Measurements from ENCODE around the gene SMC5. TPM values are rescaled to one million over a fixed set of nuclear protein-coding genes. Genes with fewer than 3 reads are reported as not detected.

Gene SMC5
- total RNA-seq, 1 experiment from 2014 or later, result 15.1 TPM

DNA sequence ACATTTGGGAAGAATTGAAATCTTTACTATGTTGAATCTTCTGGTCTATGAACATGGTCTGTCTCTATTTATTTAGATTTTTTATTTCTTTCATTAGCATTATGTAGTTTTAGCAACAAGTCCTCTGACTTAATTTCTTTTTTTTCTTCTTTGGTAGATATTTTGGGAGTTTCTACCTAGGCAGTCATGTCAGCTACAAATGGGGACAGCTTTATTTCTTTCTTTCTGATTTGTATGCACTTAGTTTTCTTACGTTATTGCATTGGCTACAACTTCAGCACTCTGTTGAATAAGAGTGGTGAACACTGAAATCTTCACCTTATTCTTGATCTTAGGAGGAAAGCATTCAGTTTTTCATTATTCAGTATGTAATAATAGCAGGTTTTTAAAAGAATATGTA is 33.5 kb downstream of the SMC5 start:
- ATAC-seq, result no peak
- H4K20me1 ChIP-seq (ENCODE audit: low read length), result no peaks in the 10 kb centered on the region
- peaks cover 27% of the 10 kb centered on the region for H3K36me3 ChIP-seq (ENCODE audit: low read depth, low read length)
- ChIA-PET POLR2A (ENCODE audit: unreplicated experiment) (interaction anchor here (0.8 kb wide), 1 partner anchor 37 kb away, joined by 4 read pairs; no protein-coding TSS in a partner anchor), CTCF (no interaction called here)
- no peak for TF ChIP-seq EZH2phosphoT487 (IDR thresholded peaks at IDR 0.05; ENCODE audit: borderline replicate concordance, low read length)
- no peak overlapping the region for H3K27ac ChIP-seq (ENCODE audit: low read length)
- no peak overlapping the region for H3K9ac ChIP-seq (ENCODE audit: low read length)
- no peaks in the 10 kb centered on the region for H3K9me2 ChIP-seq (replicated peaks; ENCODE audit: low read length)
- peaks cover 14% of the 10 kb centered on the region for H3K79me2 ChIP-seq (ENCODE audit: low read length)
- no TSS peak for BruUV-seq (replicated peaks)
- intact Hi-C loops (cut with micrococcal nuclease), result no loop called here
- DNase-seq, result no peak
- H3K4me2 ChIP-seq (ENCODE audit: low read length), result no peak overlapping the region
- no peak overlapping the region for H2AFZ ChIP-seq (ENCODE audit: low read length)
- 0 out of 2 replicates have a peak, but pooled peaks cover 4% of the 10 kb centered on the region for H3K4me1 ChIP-seq (ENCODE audit: insufficient read depth, low read length)
- H3K27me3 ChIP-seq (ENCODE audit: low read length), result no peaks in the 10 kb centered on the region
- no peaks in the 10 kb centered on the region for H3F3A ChIP-seq (ENCODE audit: low read length, unreplicated experiment)
- H3K4me3 ChIP-seq (ENCODE audit: low read length), result no peak overlapping the region
- no peaks in the 10 kb centered on the region for H3K9me3 ChIP-seq (ENCODE audit: low read length)

DNA sequence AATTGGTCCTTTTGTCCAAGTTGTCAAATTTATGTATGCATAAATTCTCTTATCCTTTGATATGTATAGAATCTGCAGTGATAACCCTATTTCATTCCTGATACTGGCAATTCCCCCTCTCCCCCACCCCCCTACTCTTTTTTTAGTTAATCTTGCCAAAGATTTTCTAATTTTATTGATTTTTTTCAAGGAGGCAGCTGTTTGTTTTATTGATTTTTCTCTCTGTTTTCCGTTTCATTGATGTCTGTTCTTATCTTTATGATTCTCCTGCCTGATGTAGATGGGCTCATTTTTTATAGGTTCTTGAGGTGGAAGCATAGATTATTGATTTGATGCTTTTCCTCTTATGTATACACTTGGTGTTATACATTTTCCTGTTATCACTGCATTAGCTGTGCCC is 34.4 kb downstream of the SMC5 start:
- ATAC-seq (no peak), DNase-seq (no peak)
- no peaks in the 10 kb centered on the region for H3K27me3 ChIP-seq (ENCODE audit: low read length)
- TF ChIP-seq EZH2 (IDR thresholded peaks at IDR 0.05; ENCODE audit: low read length, unreplicated experiment), result no peak
- no peak for TF ChIP-seq EZH2phosphoT487 (IDR thresholded peaks at IDR 0.05; ENCODE audit: borderline replicate concordance, low read length)
- no peak for TF ChIP-seq CTCF (conservative IDR thresholded peaks at IDR 0.05; ENCODE audit: low read depth, low read length)
- intact Hi-C loops (cut with micrococcal nuclease), result no loop called here
- H3K4me2 ChIP-seq (ENCODE audit: low read length), result no peak overlapping the region
- H4K20me1 ChIP-seq (ENCODE audit: low read length), result no peaks in the 10 kb centered on the region
- BruUV-seq (replicated peaks), result no TSS peak
- H3K79me2 ChIP-seq (ENCODE audit: low read length), result peaks cover 14% of the 10 kb centered on the region
- H3K36me3 ChIP-seq (ENCODE audit: low read depth, low read length), result peaks cover 24% of the 10 kb centered on the region
- H3K9me2 ChIP-seq (replicated peaks; ENCODE audit: low read length), result no peaks in the 10 kb centered on the region
- H3K4me1 ChIP-seq (ENCODE audit: insufficient read depth, low read length), result peaks cover 4% of the 10 kb centered on the region; the same call in 1 of the 2 replicates
- no peaks in the 10 kb centered on the region for H3K9me3 ChIP-seq (ENCODE audit: low read length)
- CTCF ChIA-PET, result no interaction called here
- H3K4me3 ChIP-seq (ENCODE audit: low read length), result no peak overlapping the region
- no peak overlapping the region for H3K27ac ChIP-seq (ENCODE audit: low read length)
- no peaks in the 10 kb centered on the region for H3F3A ChIP-seq (ENCODE audit: low read length, unreplicated experiment)
- no peak overlapping the region for H2AFZ ChIP-seq (ENCODE audit: low read length)
- POLR2A ChIA-PET (ENCODE audit: unreplicated experiment), result no interaction called here
- no peak overlapping the region for H3K9ac ChIP-seq (ENCODE audit: low read length)

- H3K4me2 ChIP-seq (ENCODE audit: low read length), result no peak overlapping the region
- intact Hi-C loops (cut with micrococcal nuclease), result loop anchor here (5.0 kb wide), 1 partner anchor 40 kb away; the partner anchor contains the start of gene SMC5
- H3K27ac ChIP-seq (ENCODE audit: low read length), result no peak overlapping the region
- ChIA-PET CTCF (no interaction called here), POLR2A (ENCODE audit: unreplicated experiment) (no interaction called here)
- DNase-seq, result no peak
- H3K9me3 ChIP-seq (ENCODE audit: low read length), result no peaks in the 10 kb centered on the region
- H3K9ac ChIP-seq (ENCODE audit: low read length), result no peak overlapping the region
- H3K79me2 ChIP-seq (ENCODE audit: low read length), result peaks cover 14% of the 10 kb centered on the region
- no peaks in the 10 kb centered on the region for H3K27me3 ChIP-seq (ENCODE audit: low read length)
- 0 out of 2 replicates have a peak, but pooled peaks cover 3% of the 10 kb centered on the region for H4K20me1 ChIP-seq (ENCODE audit: low read length)
- H3F3A ChIP-seq (ENCODE audit: low read length, unreplicated experiment), result no peaks in the 10 kb centered on the region
- no peak overlapping the region for H2AFZ ChIP-seq (ENCODE audit: low read length)
- ATAC-seq, result peak; percentile 59
- peaks cover 18% of the 10 kb centered on the region for H3K36me3 ChIP-seq (ENCODE audit: low read depth, low read length)
- no peak overlapping the region for H3K4me3 ChIP-seq (ENCODE audit: low read length)
- H3K4me1 ChIP-seq (ENCODE audit: insufficient read depth, low read length), result peaks cover 4% of the 10 kb centered on the region; the same call in 1 of the 2 replicates
- H3K9me2 ChIP-seq (replicated peaks; ENCODE audit: low read length), result no peaks in the 10 kb centered on the region
- BruUV-seq (replicated peaks), result no TSS peak
- TF ChIP-seq EZH2phosphoT487 (IDR thresholded peaks at IDR 0.05; ENCODE audit: borderline replicate concordance, low read length), result no peak
- TF ChIP-seq EZH2 (IDR thresholded peaks at IDR 0.05; ENCODE audit: low read length, unreplicated experiment), result no peak
- no peak for TF ChIP-seq CTCF (conservative IDR thresholded peaks at IDR 0.05; ENCODE audit: low read depth, low read length)
These were observed 38.4 kb downstream of the SMC5 start for GRCh38 chr9:70297141-70297540.
